Stimulated activated CD8-positive, alpha-beta memory T cell treated with anti-CD3 and anti-CD28 coated beads, Interleukin-7, amount 100 ng/mL, for 48 hours (primary cell): Measurements from ENCODE around the gene GCN1.
A peak's percentile ranks its signal among the peaks of the same experiment; 100 is the strongest.

Experiments used
- DNase-seq, 2 donors: peaks; one replicate each; pipeline ENCODE4 v3.0.0-alpha.2; 2020; ENCODE audit warnings: low read depth in 1 of 2; ENCODE audit errors: extremely low read depth in 1 of 2

The GCN1 gene

DNA sequence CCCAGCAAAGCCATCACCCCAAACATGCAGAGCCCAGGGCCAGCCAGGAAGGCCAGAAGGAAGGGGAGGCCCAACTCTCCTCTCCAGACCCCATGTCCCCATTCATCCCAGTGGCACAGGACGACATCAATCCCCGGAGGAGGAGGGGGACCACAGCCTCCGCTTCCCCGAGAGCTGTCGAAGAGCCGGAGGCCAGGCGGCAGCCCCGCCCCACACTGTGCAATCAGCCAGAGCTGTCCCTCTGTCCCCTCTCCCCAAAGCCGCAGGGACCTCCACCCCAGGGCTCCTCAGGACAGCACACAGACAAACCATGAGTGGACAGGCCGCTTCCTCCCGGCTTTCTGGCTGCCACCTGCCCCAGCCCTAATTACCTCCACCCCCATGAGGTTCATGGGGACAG lies 94.8 kb downstream of the GCN1 start:
- no peak for DNase-seq

DNA sequence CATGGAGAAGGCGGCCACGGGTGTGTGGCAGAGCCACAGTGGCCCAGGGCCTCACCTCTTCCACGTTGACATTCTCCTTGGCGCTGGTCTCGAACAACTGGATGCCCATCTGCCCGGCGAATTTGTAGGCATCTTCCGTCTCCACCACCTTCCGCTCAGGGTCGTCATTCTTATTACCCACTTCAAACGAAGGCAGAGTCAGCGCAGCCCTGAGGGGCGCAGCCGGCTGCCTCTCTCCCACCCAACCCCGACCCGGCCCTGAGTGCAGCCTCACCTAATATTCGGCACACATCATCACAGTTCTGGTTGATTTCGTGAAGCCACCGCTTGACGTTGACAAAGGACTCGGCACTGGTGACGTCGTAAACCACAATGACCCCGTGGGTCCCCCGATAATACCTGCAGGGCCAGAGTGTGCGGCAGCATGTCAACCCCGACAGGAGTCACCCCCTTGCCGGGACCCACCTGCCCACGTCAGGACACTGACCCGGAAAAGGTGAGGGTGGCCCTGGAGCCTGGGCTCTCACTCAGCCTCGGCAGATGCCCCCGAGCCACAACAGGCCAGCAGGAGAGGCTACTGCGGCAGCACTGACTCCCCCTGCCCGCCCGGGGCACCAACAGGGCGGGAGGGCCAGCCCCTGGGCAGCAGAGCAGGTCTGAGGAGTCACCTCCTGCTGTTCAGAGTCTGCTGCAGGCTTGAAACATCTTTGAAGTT lies 95.6 kb downstream of the GCN1 start:
- DNase-seq, result no peak

DNA sequence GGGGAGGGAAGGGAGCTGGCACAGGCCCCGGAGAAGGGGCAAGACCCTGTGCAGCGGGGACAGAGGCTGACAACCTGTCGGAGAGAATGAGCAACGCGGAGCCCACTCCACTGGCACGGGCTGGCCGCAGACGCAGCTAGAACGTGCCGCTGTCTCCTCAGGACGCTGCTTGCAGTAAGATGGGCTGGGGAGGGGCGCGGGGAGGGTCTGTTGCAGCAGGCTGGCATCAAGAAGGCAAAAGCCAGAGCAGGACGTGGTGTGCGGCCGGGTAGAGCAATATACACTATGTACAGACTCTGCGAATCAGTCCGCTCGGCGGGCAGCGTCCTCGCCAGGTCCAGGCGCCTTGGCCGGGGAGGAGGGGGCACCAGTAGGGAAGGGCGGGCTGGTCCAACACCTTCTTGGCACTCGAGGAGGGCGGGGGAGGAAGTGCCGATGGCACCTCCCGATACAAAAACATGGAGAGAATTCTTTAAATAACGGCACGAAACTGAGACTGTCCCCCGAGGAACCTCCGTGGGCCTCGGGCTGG lies 97.8 kb downstream of the GCN1 start:
- no peak for DNase-seq

DNA sequence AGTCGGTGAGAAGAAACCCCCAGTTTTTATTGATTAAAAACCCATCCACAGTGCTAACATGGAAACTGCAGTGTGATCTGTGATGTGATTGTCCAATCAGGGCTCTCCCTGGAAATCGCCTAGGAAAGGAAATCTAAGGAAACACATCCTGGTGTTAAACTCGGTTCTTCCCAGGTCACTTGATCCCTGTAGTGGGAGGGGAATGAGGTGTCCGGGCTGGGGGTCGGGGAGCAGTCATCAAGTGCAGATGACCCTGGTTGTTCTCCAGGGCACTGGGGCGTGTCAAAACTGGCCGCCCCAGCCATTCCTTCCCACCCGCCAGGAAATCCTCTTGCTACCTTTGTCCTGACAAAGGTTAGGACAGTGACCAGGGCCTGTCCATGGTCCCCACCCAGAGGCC lies 98.8 kb downstream of the GCN1 start:
- DNase-seq, result no peak

DNA sequence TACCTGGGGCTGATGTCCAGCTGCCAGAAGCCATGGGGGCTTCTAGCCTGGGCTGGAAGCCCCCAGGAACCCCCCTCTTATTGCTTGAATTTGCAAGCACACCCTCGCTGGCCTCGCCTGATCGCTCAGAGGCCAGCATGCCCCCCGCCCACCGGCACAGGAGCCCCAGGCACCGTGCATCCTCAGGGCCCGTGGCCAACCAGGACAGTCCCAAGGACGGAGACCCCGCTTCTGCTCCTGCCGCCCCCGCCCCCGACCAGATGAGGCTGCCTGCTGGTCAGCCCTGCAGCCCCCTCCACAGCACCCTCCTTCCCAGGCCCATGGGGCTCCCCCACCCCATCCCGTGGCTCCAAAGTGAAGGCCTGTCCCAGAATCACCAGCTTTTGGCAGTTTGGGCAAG lies 99.2 kb downstream of the GCN1 start:
- DNase-seq, result no peak

DNA sequence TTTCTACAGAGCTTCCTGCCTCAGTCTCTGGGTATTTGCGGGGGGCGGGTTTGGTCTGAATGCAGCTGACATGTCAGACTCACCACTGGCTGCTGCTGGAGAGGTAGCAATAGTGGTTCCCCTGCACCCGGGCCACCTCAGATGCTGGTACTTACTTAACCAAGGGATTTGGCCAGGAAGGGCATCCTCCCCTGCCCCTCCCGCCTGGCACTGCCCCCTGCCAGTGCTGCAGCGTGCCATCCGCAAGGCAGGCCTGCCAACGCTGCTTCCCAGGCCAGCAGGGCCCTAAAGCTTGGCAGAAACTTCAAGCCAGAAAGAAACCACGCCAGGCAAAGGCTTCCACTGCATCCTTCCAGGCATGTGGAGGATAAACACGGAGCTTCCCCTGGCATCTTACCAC lies 100.0 kb downstream of the GCN1 start:
- DNase-seq, result no peak

DNA sequence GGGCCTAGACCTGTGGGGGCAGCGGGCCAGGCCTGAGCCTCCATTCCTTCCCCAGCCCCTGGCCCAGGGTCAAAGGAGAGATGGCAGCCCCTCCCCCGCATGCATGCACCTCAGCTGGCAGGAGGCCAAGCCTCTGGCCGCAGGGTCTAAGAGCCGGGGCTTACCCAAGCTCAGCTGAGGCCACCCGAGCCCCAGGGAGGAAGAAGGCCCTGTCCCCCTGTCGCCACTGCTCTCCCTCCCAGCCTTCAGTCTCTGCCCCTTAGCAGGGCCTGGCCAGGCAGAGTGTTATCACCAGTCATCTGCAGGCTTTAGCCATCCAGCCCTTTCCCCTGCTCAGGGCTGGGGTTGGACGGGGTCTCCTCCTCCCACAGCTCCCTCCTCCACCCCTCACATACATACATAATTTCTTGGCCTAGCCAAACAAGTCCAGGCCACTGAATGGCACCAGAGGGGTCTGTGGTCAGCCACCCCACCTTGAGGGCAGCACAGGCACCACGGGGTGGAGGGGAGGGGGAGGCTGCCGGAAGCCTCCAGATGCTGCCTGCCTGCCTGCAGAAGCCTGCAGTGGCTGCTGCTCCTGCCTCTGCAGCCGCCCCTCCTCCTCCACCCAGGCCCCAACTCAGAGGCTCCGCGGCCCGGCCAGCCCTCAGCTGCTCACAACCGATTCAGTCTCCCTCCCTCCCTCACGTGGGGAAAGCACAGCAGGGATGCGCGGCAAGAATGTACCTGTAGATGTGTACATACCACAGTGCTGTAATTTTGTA lies 100.7 kb downstream of the GCN1 start:
- DNase-seq, result no peak

DNA sequence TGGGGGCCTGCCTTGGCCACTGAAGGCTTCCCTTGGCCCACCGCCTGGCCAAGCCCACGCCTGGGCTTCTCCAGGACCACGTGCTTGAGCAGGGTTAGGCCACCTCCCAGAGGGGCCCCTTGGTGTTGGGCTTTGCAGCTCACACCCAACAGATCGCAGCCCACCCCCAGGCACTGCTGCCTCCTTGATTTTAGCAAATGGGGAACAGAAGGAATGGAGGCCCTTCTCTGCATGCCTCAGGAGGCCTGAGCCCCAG lies 101.3 kb downstream of the GCN1 start:
- DNase-seq, result no peak

DNA sequence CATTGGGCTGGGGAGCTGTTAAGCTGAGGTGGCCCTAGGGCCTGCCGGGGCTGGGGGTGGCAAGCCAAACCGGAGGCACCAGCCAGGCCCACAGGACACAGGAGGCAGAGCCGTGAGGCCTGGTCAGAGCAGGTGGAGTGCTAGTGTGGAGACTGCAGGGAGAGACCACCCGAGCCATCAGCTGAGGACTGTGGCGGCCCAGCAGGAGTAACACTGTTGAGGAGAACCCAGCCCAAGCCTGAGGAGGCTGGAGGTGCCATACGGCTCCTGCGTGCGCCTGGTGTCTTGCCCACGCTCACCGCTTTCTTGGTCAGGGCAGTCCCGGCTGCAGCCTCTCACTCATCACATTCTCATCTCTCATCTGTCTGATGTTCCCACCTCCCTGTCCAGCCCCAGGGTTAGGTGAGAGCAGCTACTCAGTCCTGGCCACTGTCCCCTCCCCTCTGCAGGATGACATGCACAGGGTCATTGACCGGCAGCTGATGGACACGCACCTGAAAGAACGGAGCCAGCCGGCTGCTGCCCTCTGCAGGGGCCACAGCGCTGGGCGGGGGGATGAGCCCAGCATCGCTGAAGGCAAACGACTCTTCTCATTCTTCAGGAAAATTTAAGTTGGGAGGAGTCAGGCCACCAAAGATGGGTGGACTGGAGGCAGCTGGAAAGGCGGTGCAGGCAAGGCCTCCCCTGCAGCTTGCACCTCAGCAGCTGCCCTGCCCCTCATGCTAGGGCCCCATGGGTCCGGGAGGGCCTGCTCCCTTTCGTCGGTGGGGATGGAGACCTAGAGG lies 101.8 kb downstream of the GCN1 start:
- DNase-seq, result no peak

DNA sequence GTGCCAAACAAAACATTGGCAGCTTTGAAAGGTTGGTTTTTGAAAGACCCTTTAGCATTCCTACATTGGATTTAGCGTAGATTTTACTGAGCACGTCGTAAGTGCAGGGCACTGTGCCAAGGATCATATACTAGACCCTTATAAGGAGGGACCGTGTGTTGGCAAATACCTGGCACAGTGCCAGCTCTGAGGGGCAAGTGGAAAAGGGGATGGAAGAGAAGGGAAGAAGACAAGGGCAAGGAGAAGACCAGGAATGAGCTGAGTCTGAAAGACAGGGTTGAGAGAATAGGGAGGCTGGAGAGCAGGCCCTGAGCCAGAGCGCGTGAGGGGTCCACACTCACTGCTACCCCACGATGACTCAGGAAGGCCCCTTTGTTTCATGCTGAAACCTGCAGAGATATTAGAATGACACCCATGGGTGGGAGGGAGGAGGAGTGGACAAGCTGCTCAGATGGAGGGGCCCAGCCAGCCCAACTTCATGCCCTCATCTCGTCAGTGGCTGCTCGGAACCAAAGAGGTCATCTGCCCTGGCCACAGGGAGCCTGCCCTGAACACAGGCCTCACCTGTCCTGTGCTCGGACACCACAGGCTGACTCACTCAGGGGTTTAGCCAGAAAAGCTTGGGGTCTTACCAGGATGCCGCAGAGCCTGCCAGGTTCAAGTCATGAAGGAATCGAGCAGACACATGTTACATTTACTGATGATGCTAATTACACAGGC lies 103.0 kb downstream of the GCN1 start:
- DNase-seq, result no peak

DNA sequence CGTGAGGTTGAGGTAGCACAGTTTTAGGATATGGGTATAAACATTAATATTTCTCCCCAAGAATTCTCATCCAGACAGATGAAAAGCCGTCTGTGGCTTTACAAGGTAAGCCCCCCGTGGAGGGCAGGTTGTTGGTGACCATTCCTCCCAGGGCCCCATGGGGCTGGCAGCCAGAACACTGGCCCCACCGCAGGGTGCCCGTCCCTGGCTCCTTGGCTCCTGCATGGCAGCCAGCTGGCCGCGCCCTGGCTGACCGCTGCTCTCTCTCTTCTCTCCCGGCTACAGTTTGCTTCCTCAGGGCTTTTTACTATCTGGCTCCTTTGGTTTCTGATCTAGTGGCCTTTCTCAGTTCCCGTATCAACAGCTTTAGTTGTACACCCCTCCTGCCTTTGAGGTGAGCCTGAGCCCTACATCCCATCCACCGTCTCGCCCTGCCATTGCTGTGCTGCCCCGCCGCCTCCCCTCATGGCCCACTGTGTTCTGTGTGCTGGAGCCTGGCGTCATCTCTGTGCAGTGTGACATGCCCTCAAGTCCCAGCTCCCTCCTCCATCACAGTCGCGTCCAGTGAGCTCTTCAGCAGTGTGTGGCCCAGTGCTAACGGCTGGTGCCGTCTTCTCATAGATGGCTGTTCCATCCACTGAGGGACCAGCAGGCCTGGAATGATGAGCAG lies 103.8 kb downstream of the GCN1 start:
- no peak for DNase-seq

DNA sequence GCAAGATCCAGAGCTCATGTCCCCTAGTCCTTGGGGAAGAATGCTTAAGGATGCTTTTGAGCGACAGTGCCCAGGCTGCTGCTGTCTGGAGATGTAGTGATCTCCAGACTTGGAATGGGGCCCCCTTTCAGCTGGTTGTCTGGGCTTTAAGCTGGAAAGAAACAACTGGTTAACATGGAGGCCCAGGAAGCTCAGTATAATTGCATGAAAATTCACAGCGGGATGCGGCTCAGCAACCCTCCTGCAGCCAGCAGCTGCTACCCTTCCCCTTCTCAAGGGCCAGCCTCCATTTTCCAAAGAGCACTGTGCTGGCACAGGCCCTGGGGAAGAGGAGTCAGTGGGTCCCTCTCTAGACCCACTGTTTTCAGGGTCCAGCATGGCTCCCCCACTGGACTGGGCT lies 104.3 kb downstream of the GCN1 start:
- no peak for DNase-seq

DNA sequence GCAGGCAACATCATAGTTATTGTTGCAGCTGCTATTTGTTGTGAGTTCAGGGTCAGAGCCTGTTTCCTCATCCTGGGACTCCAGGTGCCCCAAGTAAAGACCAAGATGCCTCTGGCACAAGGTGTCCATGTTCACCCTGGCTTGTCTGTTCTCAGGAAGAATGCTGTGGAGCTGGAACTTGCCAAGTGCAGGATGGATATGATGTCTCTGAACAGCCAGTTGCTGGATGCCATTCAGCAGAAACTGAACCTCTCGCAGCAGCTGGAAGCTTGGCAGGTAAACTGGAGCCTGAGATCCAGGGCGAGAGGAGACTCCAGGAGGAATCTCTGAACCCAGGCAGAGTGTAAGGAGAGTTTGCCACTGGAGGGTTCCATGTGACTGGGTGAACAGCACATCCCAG lies 104.7 kb downstream of the GCN1 start:
- DNase-seq, result no peak

DNA sequence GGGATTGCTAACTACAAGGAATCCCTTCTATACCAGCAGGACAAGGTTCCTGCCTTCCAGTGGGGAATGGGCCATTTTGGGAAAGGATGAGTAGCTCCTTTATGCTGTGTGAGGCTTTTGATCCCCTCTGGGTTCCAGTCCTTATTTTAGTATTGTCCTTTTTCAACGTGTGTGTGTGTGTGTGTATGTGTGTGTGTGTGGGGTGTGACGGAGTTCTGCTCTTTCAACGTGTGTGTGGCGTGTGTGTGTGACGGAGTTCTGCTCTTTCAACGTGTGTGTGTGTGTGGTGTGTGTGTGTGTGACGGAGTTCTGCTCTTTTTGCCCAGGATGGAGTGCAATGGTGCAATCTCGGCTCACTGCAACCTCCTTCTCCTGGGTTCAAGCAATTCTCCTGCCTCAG lies 105.4 kb downstream of the GCN1 start:
- no peak for DNase-seq

DNA sequence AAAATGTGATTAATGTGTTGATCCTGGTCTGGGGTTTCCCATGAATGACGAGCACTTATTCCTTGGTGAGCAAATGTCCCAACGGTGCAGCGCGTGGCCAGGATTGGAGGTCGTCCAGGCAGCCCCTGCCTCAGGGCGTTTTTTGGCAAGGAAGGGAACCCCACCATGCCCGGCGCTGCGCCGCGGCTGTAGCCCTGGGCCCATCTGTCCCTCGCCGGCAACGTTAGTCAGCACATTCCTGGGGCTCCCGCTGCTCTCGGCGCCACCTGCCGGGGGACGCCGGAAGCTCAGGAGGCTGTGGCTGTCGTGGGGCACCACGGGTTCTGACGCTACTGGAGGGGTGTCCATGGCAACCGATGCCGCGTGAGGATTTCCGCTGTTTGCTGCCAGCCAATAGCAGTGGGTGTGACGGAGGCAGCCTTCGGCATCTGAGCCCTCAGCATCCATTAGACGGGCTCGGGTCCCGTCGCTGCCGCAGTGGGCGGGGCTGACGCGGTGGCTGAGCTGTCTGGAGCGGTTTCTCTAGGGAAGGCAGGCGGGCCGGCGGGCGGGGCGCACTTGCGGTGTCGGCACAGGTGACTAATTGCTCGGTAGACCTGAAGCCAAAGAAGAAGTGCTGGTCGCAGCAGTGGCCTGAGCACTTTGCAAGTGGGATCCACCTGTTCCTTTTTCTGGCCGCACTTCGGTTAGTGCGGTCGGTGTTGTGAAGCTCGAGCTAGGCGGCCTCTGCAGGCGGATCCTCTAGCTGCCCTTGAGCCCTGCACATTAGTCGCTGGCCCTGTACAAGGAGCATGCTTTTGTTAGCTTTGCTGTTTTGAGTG lies 107.5 kb downstream of the GCN1 start:
- peak; percentile 99 to 100 for DNase-seq

DNA sequence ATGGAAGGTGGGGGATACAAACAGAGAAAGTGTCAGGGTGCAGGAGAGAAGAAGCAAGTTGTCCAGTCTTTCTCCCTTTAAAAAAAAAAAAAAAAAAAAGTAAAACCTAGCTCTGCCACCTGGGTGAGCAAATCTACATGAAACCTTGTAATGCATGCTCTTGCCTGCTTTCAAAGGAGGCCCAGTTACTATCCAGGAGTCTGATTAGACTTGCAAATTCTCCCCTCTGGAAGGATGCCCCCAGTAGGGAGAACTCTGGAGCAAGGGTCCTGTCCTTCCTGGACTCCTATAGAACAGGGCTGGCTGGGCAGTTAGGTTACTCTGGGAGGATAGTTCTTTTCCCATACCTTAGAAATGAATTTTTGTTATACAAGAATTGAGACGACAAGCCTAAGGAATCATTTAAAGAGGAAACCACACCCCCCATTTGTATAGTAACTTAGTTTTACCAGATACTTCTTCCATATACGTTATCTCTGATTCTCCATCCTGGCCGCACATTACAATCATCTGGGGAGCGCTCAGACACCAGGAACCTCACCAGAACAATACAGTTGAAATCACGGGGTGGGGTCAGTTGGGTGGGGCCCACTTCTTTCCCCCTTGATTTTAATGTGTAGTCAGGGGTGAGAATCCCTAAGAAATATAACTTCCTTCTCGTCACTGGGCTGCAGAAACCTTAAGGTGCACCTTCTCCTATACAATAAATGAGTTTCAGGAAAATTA lies 108.4 kb downstream of the GCN1 start:
- DNase-seq, result no peak

DNA sequence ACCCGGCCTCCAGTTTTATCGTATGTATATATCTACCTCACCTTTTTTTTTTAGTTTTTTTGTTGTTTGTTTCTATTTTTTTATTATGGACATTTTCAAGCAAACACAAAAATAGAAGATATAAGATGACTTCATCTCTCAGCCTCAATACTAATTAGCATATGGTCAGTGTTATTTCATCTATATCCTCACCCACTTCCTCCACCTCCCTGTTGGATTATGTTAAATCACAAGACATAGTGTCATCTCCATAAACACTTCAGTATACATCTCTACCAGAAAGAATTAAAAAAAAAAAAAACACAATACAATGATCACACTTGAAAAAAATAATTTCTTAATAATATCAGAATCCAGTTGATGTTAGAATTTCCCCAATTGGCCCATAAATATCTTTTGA lies 112.9 kb downstream of the GCN1 start:
- no peak for DNase-seq

DNA sequence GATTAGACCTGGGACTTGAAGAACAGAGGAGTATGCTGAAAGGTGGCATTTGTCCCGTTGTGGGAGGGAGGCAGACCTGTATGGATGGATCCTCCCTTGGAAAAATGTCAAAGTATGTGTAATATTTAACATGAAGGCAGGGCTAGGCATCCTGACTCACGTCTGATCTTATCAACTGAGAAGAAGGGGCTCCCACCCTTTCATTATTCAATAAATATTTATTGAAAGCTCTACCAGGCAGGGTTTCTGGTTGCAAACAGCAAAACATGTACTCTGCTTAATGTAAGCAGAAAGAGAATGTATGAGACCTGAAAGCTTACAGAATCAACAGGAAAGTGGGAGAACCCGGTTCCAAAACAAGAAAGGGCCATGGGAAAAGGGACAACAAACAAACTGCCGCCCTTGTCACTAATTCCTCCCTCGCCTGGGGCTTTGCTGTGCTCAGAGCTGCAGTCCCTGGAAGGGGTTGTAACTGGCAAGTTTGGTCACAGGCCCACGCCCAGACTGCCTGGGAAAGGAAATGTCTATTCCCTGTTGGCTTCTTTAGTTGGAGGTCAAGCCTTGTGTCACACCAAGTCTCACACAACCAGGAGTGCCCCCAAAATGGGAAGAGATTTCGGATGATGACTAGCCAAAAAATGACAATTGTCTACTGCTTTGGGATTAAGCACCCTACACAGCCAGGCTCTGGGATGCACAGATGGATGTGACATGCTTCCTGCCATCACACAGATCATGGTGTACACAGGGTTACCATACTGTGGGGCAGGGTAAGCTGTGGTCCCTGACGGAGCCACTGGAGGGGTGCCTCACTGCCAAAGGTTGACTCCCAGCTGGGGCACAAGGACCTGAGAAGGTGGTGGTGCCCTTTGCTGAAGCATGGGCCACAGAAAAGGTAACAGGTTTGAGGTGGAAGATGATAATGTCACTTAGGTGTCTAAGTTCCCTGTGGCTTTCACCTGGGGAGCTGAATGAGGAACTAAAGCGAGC lies 114.8 kb downstream of the GCN1 start:
- no peak for DNase-seq
